Thyroid gland (tissue), 4 donors: ENCODE data around the gene WDR73.

Experiments used
- CTCF ChIP-seq, 6 experiments: fragments of 200-600 bp in 3 of 6; fragments of 450-650 bp in 3 of 6; sonication (generic) in 3 of 6; IDR thresholded peaks; one replicate each; pipeline ENCODE4 v1.5.1; 2016 to 2019; ENCODE audit warnings: antibody characterized with exemption in 6 of 6, mild to moderate bottlenecking in 2 of 6, inconsistent platforms in 1 of 6, moderate library complexity in 1 of 6
- POLR2A ChIP-seq, 2 donors: fragments of 450-650 bp; IDR thresholded peaks; one replicate each; pipeline ENCODE4 v1.6.1; 2017; ENCODE audit warnings: antibody characterized with exemption in 2 of 2, mild to moderate bottlenecking in 2 of 2, moderate library complexity in 1 of 2

DNA sequence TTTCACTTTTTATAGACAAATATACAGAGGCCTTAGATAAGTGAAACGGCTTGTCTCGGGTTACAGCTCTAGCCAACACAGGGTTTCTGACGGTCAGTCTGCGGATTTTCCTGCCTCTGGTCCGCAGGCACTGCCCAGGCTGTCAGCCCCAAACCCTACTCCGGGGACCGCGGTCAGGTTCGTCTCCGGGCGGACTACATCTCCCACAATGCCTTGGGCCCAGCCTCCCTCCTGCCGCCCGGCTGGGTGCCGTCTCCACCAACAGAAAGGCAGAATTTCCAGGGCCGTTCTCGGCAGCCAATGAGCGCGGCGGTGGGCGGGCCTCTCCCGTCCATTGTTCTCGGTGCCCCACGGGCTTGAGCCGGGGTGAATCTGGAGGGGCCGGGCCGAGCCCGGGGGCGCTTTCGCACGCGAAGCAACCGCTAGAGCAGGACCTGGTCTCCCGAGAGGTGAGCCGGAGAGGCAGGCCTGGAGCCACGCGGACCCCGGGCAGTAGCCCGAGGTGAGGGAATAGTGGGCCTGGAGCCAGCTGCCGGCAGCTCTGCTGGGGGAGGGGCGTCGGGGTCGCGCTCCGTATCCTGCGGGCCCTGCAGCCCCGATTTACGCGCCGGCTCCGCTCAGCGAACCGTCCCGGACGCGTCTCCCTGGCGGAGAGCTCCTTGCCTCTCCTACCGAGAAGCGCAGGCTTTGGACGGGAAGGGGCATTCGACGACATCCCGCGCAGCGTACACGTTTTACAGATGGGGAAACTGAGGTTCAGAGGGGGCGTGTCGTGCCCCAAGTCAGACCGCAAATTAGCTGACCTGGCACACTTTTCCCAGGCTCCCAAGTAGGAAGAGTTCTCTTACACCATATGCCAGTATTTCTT lies 53.2 kb downstream of the WDR73 start, which contains the start of gene ZSCAN2:
- peak in 1 of 6 experiments; percentile 1 for TF ChIP-seq CTCF (IDR thresholded peaks at IDR 0.05)
- peak in 1 of 2 donors; percentile 60 for TF ChIP-seq POLR2A (IDR thresholded peaks at IDR 0.05)
